ENCODE results near the gene FKRP. TPM values are rescaled to one million over a fixed set of nuclear protein-coding genes. Genes with fewer than 3 reads are reported as not detected.

Gene FKRP
- total and polyA plus RNA-seq, 11 donors = 13.9 to 25.1 (median 19.8) TPM

DNA sequence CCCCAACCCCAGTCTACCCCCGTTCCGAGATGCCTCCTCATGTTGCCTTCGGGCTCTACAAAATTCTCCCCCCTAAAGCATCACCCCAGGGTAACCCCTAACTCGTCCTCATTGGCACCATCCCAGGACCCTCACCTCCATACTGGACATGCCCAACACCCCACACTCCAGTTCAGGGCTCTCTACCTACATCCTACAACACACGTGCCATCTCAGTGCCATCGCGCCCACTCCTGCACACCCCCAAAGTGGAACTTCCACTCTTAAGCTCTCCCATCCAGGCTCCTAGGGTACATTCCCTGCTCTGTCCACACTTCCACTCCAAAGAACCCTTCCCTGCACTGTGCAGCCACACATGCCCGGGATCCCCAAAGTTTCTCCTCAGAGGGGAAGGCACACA, 827 bp upstream of the FKRP start:
- intact Hi-C loops (cut with DNase I) = loop anchor here in 4 of 10 donors (5.0 to 10.0 kb wide), 4 partner anchors 33 to 250 kb away; no protein-coding TSS in a partner anchor
- Histone ChIP-seq H3K9me3 (no peaks in the 10 kb centered on the region), H3K27me3 (no peaks in the 10 kb centered on the region), H3K4me1 (peaks cover 0 to 60% (median 35%) of the 10 kb centered on the region in 12 donors), H3K36me3 (peaks cover 0 to 19% (median 6%) of the 10 kb centered on the region in 9 donors), H3K4me3 (peak overlapping the region; percentile 82 to 100 (median 96)), H3K27ac (peak overlapping the region in 5 of 12 donors; percentile 83 to 97 (median 91))
- WGBS, 4 donors = 23 to 32% (median 24%) methylated on average over 8 of the region's 8 CpGs
- DNase-seq = peak in 1 of 5 donors; percentile 25
- ATAC-seq = peak in 3 of 4 donors; percentile 2 to 17 (median 3)
- no peak for TF ChIP-seq POLR2A (IDR thresholded peaks at IDR 0.05)
- TF ChIP-seq, protein P1, sequence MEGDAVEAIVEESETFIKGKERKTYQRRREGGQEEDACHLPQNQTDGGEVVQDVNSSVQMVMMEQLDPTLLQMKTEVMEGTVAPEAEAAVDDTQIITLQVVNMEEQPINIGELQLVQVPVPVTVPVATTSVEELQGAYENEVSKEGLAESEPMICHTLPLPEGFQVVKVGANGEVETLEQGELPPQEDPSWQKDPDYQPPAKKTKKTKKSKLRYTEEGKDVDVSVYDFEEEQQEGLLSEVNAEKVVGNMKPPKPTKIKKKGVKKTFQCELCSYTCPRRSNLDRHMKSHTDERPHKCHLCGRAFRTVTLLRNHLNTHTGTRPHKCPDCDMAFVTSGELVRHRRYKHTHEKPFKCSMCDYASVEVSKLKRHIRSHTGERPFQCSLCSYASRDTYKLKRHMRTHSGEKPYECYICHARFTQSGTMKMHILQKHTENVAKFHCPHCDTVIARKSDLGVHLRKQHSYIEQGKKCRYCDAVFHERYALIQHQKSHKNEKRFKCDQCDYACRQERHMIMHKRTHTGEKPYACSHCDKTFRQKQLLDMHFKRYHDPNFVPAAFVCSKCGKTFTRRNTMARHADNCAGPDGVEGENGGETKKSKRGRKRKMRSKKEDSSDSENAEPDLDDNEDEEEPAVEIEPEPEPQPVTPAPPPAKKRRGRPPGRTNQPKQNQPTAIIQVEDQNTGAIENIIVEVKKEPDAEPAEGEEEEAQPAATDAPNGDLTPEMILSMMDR (IDR thresholded peaks at IDR 0.05) = no peak

DNA sequence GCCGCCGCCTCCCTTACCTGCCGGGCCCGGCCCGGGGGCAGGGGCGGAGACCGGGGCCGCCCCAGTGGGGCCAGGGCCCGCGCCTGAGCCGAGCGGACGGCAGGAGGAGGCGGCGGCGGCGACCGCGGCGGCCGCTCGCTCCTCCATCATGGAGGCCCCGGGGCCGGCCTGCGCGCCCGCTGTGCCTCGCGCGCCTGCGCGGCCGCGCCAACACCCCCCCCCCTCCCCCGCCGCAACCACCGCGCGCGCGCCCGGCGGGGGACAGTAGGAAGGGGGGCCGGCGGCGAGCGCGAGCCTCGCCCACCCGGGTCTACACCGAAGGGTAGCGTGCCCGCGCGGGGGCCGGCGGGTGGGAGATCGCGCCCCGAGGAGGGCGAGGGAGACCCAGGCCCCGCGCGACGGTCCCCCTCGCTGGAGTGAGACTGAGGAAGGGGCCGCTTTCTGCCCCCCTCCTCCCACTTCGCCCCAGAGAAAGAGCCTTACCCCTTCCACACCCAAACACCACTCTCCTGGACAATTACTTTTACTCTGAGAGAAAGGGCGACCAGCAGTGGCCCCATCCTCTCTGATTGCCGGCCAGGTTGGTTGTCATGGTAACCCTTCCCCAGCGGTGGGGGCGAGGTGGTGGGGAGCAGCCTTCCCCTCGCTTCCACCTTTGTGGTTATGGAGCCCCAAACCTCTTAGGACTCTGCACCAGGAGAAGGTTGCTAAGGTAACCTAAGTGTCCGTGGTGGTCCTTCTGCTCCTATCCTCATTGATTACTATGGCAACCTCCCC, 612 bp downstream of the FKRP start, which contains the start of gene STRN4:
TSS of gene STRN4 (minus strand) at position 170 of the 777 bp plus-strand sequence. CDS start at position 150, 20 bp downstream.
- Histone ChIP-seq H3K36me3 (peaks cover 0 to 28% (median 13%) of the 10 kb centered on the region in 9 donors), H3K27ac (peak within 1 kb of the TSS; percentile 83 to 97 (median 90)), H3K27me3 (no peaks in the 10 kb centered on the region), H3K9me3 (no peaks in the 10 kb centered on the region), H3K4me3 (peak within 1 kb of the TSS; percentile 82 to 100 (median 96)), H3K4me1 (peaks cover 0 to 48% (median 28%) of the 10 kb centered on the region in 12 donors)
- ATAC-seq (peak; percentile 44 to 83 (median 65)), DNase-seq (peak in 3 of 5 donors; percentile 61 to 71 (median 67))
- 1 to 7% (median 2%) methylated on average over 13 to 74 of the region's 74 CpGs for WGBS, 4 donors
- intact Hi-C loops (cut with DNase I) = loop anchor here in 4 of 10 donors (5.0 to 10.0 kb wide), 4 partner anchors 34 to 248 kb away; no protein-coding TSS in a partner anchor
- no peak for TF ChIP-seq POLR2A (IDR thresholded peaks at IDR 0.05)
- TF ChIP-seq, protein P1 (IDR thresholded peaks at IDR 0.05) = no peak

DNA sequence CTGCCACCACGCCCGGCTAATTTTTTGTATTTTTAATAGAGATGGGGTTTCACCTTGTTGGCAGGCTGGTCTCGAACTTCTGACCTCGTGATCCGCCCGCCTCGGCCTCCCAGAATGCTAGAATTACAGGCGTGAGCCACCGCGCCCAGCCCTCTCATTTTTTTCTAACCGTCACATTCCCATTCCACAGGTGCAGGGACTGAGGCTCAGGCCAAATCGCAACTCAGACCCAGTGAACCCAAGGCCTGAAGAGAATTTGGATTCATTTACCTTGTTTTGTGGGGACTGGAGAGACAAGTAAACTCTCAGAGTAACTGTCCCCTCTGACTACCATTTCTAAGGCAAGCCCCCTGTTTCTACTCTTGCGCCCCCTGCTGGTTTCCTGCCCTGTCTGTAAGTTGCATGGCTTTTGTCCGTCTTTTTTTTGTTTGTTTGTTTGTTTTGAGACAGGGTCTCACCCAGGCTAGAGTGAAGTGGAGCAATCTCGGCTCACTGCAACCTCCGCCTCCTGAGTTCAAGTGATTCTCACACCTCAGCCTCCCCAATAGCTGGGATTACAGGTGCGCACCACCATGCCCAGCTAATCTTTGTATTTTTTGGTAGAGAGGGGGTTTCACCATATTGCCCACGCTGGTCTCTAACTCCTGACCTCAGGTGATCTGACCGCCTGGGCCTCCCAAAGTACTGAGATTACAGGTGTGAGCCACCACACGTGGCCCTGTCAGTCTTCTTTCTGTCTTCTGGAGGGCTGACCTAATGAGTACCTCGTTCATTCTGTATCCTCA, 2.7 kb downstream of the FKRP start:
- intact Hi-C loops (cut with DNase I) = loop anchor here in 4 of 10 donors (5.0 to 10.0 kb wide), 4 partner anchors 36 to 246 kb away; no protein-coding TSS in a partner anchor
- no peak for ATAC-seq
- Histone ChIP-seq H3K36me3 (peaks cover 0 to 37% (median 16%) of the 10 kb centered on the region in 9 donors), H3K4me1 (peaks cover 0 to 30% (median 21%) of the 10 kb centered on the region in 12 donors), H3K27me3 (no peaks in the 10 kb centered on the region), H3K4me3 (no peak overlapping the region), H3K27ac (no peak overlapping the region), H3K9me3 (no peaks in the 10 kb centered on the region)
- 85 to 89% (median 87%) methylated on average over 21 of the region's 21 CpGs for WGBS, 4 donors
- TF ChIP-seq, protein P1 (IDR thresholded peaks at IDR 0.05) = peak; percentile 59 to 79 (median 70)
- no peak for TF ChIP-seq POLR2A (IDR thresholded peaks at IDR 0.05)
- peak in 2 of 5 donors; percentile 67 to 73 for DNase-seq

All from heart left ventricle (tissue), 16 donors.